Astrocyte of the cerebellum (primary cell): ENCODE data around the gene C2orf76.

Experiments used
- DNase-seq: peaks from one replicate; pipeline ENCODE4 v3.0.0-alpha.2; 2011; ENCODE audit warnings: low read depth
- H3K4me3 ChIP-seq: 2 replicates; pipeline ENCODE4 v1.5.1; 2011; ENCODE audit warnings: mild to moderate bottlenecking, low read depth, low read length, moderate library complexity
- CTCF ChIP-seq: IDR thresholded peaks from 2 replicates; pipeline ENCODE4 v1.5.1; 2012; ENCODE audit warnings: low read length, low read depth, moderate library complexity, mild to moderate bottlenecking; ENCODE audit errors: missing control alignments
- in situ Hi-C: cut with HindIII; loops from 2 replicates; pipeline ENCODE4 v1.10.0; 2017; ENCODE audit warnings: low sequenced_read_pairs

Gene C2orf76

GRCh38 chr2:119317554-119317953, 49.1 kb downstream of the C2orf76 start:
- H3K4me3 ChIP-seq, result no peak overlapping the region
- in situ Hi-C loops, result no loop called here

GRCh38 chr2:119316066-119316465, 50.6 kb downstream of the C2orf76 start:
- no peak for TF ChIP-seq CTCF

More at GRCh38 chr2:119317554-119317953, 49.1 kb downstream of the C2orf76 start:
- no peak for DNase-seq
- no peak for TF ChIP-seq CTCF

GRCh38 chr2:119315241-119315925, 51.3 kb downstream of the C2orf76 start:
- TF ChIP-seq CTCF, result no peak
- no peak for DNase-seq
- in situ Hi-C loops, result no loop called here
- H3K4me3 ChIP-seq, result no peak overlapping the region

More at GRCh38 chr2:119316066-119316465, 50.6 kb downstream of the C2orf76 start:
- no peak overlapping the region for H3K4me3 ChIP-seq
- in situ Hi-C loops, result no loop called here
- DNase-seq, result no peak

GRCh38 chr2:119311831-119312230, 54.8 kb downstream of the C2orf76 start:
- in situ Hi-C loops, result no loop called here
- no peak for DNase-seq
- H3K4me3 ChIP-seq, result no peak overlapping the region
- no peak for TF ChIP-seq CTCF

GRCh38 chr2:119311371-119311770, 55.3 kb downstream of the C2orf76 start:
- no peak overlapping the region for H3K4me3 ChIP-seq
- no peak for DNase-seq
- TF ChIP-seq CTCF, result no peak
- in situ Hi-C loops, result no loop called here

GRCh38 chr2:119308793-119309330, 57.8 kb downstream of the C2orf76 start:
- in situ Hi-C loops, result no loop called here
- H3K4me3 ChIP-seq, result no peak overlapping the region
- no peak for DNase-seq
- no peak for TF ChIP-seq CTCF
